ENCODE results near the gene MBNL1. TPM values are rescaled to one million over a fixed set of nuclear protein-coding genes. Genes with fewer than 3 reads are reported as not detected.

MBNL1 gene
- total RNA-seq, 1 donor from 2014 or later, result 229 TPM

DNA sequence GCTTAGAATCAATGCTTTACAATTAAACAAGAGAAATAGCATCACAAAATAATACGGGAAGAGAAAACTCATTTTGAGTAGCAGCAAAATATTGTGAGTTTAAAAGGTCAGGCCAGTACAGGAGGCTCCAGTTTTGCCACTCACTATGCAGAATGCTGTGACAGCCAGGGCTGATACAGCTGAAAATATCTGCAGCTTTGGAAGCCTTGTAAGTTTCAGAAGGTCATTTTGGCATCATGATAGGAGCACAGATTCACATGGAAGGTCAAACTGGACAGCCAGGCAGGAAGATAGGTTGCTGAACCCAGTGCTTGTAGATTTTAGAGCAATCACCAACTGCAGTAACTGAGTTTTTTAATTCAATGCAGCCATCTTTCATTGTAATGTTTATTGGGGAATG lies 14.1 kb downstream of the MBNL1 start:
- peaks cover 69% of the 10 kb centered on the region for H3K4me1 ChIP-seq
- no peaks in the 10 kb centered on the region for H3K27me3 ChIP-seq
- DNase-seq (no peak), ATAC-seq (no peak)
- no peak overlapping the region for H3K4me3 ChIP-seq
- TF ChIP-seq, protein P1, sequence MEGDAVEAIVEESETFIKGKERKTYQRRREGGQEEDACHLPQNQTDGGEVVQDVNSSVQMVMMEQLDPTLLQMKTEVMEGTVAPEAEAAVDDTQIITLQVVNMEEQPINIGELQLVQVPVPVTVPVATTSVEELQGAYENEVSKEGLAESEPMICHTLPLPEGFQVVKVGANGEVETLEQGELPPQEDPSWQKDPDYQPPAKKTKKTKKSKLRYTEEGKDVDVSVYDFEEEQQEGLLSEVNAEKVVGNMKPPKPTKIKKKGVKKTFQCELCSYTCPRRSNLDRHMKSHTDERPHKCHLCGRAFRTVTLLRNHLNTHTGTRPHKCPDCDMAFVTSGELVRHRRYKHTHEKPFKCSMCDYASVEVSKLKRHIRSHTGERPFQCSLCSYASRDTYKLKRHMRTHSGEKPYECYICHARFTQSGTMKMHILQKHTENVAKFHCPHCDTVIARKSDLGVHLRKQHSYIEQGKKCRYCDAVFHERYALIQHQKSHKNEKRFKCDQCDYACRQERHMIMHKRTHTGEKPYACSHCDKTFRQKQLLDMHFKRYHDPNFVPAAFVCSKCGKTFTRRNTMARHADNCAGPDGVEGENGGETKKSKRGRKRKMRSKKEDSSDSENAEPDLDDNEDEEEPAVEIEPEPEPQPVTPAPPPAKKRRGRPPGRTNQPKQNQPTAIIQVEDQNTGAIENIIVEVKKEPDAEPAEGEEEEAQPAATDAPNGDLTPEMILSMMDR (IDR thresholded peaks at IDR 0.05), result no peak
- intact Hi-C loops (cut with DNase I), result no loop called here
- no peaks in the 10 kb centered on the region for H3K36me3 ChIP-seq
- H3K9me3 ChIP-seq, result no peaks in the 10 kb centered on the region
- no peak overlapping the region for H3K27ac ChIP-seq

DNA sequence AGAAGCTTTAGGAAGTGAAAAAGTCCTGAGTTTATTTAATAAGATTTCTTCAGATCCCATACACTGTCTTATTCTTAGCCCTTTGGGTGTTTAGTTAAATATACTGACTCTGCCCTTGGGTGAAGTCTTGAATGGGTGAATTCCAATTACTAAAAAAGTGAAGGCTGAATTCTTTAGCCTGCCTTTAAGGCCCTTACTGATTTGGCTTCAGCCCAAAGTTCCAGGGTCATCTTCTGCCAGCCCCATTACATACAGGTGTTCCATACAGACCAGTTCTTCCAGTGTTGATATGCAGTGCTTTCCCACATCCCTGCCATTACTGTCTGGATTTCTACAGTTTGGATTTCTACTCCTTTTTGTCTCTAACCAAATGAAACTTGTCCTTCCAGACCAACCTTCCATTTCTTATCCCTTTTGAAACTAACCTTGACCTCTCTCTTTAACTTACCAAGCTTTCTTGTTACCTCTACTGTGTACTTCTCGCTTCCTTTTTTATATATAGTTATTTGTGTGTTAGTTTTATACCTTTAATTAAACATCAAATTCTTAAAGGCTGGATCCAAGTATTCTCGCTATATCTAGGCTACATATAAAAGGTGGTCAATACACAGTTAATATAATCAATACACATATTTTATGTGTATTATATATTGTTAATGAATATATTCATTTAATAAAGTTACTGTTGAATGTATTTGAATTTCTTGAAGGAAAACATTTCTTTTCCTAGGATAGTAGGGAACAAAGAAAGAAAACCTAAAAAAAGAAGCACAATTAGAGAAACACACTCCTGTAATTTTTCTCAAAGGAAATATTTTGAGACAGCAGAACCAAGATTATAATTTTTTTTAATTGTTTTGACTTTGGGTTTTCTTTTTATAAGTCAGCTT lies 15.0 kb downstream of the MBNL1 start:
- intact Hi-C loops (cut with DNase I), result no loop called here
- H3K27ac ChIP-seq, result no peak overlapping the region
- no peak for ATAC-seq

DNA sequence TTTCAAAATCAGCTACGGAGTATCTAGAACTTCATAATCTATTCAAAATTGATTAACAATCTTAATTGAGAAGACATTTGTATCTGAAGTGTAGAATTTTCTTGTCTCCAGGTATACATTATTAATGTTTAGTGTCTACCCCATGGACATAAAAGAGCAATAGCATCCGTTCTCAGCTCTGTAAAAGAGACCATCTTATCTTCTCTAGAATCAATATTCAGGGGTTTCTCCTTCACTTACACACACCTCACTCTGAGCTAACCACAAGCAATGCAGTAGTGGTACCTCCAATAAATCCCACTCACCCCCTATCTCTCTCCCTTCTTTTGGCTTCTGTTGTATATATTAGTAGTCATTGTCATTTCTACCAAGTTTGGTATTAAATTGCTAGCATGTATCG lies 16.2 kb downstream of the MBNL1 start:
- TF ChIP-seq, protein P1 (IDR thresholded peaks at IDR 0.05), result no peak
- Histone ChIP-seq H3K4me1 (peaks cover 68% of the 10 kb centered on the region), H3K36me3 (no peaks in the 10 kb centered on the region), H3K27me3 (no peaks in the 10 kb centered on the region), H3K9me3 (no peaks in the 10 kb centered on the region), H3K27ac (no peak overlapping the region), H3K4me3 (no peak overlapping the region)
- ATAC-seq (no peak), DNase-seq (no peak)
- intact Hi-C loops (cut with DNase I), result no loop called here

More for the DNA sequence above, 15.0 kb downstream of the MBNL1 start:
- Histone ChIP-seq H3K4me1 (peaks cover 69% of the 10 kb centered on the region), H3K27me3 (no peaks in the 10 kb centered on the region), H3K4me3 (no peak overlapping the region), H3K9me3 (no peaks in the 10 kb centered on the region), H3K36me3 (no peaks in the 10 kb centered on the region)
- DNase-seq, result no peak
- TF ChIP-seq, protein P1 (IDR thresholded peaks at IDR 0.05), result no peak

DNA sequence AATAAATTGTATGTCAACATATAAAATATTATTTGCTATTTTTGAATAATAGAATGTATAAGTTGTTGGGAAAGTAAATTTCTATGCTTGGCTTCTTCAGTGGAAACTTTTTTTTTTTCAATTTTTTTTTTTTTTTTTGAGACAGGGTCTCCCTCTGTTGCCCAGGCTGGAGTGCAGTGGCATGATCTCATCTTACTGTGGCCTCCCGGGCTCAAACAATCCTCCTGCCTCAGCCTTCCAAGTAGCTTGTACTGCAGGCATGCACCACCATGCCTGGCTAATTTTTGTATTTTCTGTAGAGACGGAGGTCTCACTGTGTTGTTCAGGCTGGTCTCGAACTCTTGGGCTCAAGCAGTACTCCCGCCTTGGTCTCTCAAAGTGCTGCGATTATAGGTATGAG lies 16.8 kb downstream of the MBNL1 start:
- no peaks in the 10 kb centered on the region for H3K27me3 ChIP-seq
- H3K4me3 ChIP-seq, result no peak overlapping the region
- no peaks in the 10 kb centered on the region for H3K9me3 ChIP-seq
- intact Hi-C loops (cut with DNase I), result no loop called here
- H3K27ac ChIP-seq, result no peak overlapping the region
- TF ChIP-seq, protein P1 (IDR thresholded peaks at IDR 0.05), result no peak
- H3K4me1 ChIP-seq, result peaks cover 62% of the 10 kb centered on the region
- no peaks in the 10 kb centered on the region for H3K36me3 ChIP-seq
- DNase-seq (no peak), ATAC-seq (no peak)

DNA sequence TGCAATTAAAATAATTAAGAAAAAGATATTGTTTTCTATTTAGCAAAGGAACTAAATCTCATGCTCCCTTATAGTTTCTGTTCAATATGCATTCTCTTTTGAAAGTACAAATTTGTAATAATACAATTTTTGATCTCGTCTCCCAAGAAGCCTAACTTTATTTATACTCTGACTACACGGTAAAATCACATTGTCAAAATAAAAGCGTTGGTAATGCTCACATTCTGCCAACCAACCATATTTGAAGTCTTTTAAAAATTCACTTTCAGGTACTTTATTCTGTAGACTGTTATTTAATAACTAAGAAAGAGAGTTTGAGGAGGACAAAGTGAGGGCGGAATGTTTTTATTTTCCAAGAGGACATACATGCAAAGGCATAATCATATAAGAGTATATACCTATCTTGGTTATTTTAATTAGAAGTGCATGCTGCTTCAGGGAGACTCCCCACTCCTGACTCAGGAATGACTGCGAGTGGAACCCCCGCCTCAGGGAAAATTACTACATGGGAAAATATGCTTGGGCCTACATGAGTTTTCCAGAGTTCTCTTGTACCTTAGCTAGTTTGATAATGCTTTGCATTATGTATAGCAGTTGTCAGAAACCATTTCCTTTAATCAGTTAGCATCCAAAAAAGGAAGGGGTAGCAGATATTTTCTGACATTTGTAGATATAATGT lies 19.3 kb downstream of the MBNL1 start:
- TF ChIP-seq, protein P1 (IDR thresholded peaks at IDR 0.05), result no peak
- Histone ChIP-seq H3K27ac (no peak overlapping the region), H3K4me3 (no peak overlapping the region), H3K9me3 (no peaks in the 10 kb centered on the region), H3K27me3 (no peaks in the 10 kb centered on the region), H3K4me1 (peaks cover 60% of the 10 kb centered on the region), H3K36me3 (no peaks in the 10 kb centered on the region)
- no peak for ATAC-seq
- intact Hi-C loops (cut with DNase I), result no loop called here
- DNase-seq, result no peak

All from upper lobe of right lung (tissue), 1 donor.